HG03060 (cell line): ENCODE measurements around the gene HIP1.
"Not testable (repeated sequence)": the region's sequence is repeated elsewhere in the genome, so short reads cannot be mapped to it uniquely, and the experiment has no call there.

Source experiments
- ATAC-seq: cut with Tn5 transposase; IDR thresholded peaks from one replicate; pipeline ENCODE4 v1.9.1; 2021; ENCODE audit warnings: low read depth, moderate number of reproducible peaks; ENCODE audit not compliant: unreplicated experiment

Gene HIP1

GRCh38 chr7:75687246-75688088, 51.3 kb downstream of the HIP1 start:
- no peak for ATAC-seq

GRCh38 chr7:75686551-75686950, 52.2 kb downstream of the HIP1 start:
- ATAC-seq, result no peak

- ATAC-seq, result not testable (repeated sequence)
These were observed 56.7 kb downstream of the HIP1 start for GRCh38 chr7:75682052-75682451.

GRCh38 chr7:75679060-75679459, 59.7 kb downstream of the HIP1 start:
- ATAC-seq, result no peak

GRCh38 chr7:75669579-75669978, 69.2 kb downstream of the HIP1 start:
- no peak for ATAC-seq

- ATAC-seq, result no peak
These were observed 70.8 kb downstream of the HIP1 start for GRCh38 chr7:75667938-75668337.

GRCh38 chr7:75663302-75663907, 75.3 kb downstream of the HIP1 start:
- ATAC-seq, result no peak

GRCh38 chr7:75662579-75663301, 76.0 kb downstream of the HIP1 start:
- peak; percentile 79 for ATAC-seq

GRCh38 chr7:75660566-75661215, 78.0 kb downstream of the HIP1 start:
- ATAC-seq, result no peak

GRCh38 chr7:75658802-75659201, 79.9 kb downstream of the HIP1 start:
- ATAC-seq, result no peak

GRCh38 chr7:75658369-75658768, 80.4 kb downstream of the HIP1 start:
- ATAC-seq, result no peak

- no peak for ATAC-seq
These were observed 80.9 kb downstream of the HIP1 start for GRCh38 chr7:75657866-75658265.

- ATAC-seq, result no peak
These were observed 82.0 kb downstream of the HIP1 start for GRCh38 chr7:75656740-75657139.

GRCh38 chr7:75655536-75655935, 83.2 kb downstream of the HIP1 start:
- ATAC-seq, result no peak

GRCh38 chr7:75654855-75655254, 83.9 kb downstream of the HIP1 start:
- ATAC-seq, result no peak

- ATAC-seq, result no peak
These were observed 85.1 kb downstream of the HIP1 start for GRCh38 chr7:75653651-75654050.

GRCh38 chr7:75652788-75653187, 86.0 kb downstream of the HIP1 start:
- ATAC-seq, result no peak

GRCh38 chr7:75650681-75651080, 88.1 kb downstream of the HIP1 start:
- ATAC-seq, result no peak

GRCh38 chr7:75650062-75650461, 88.7 kb downstream of the HIP1 start:
- ATAC-seq, result no peak

- no peak for ATAC-seq
These were observed 89.3 kb downstream of the HIP1 start for GRCh38 chr7:75649462-75649861.
